ENCODE measurements around the gene SLC25A1. TPM values are rescaled to one million over a fixed set of nuclear protein-coding genes. Genes with fewer than 3 reads are reported as not detected.

SLC25A1 gene
- total RNA-seq: 182 and 189 TPM in 2 replicates

GRCh38 chr22:19178657-19179496 lies at the start of gene SLC25A1:
TSS of gene SLC25A1 (minus strand) at chr22:19178736. CDS start at chr22:19178673, 63 bp downstream.

GRCh38 chr22:19149991-19150390 lies 28.5 kb downstream of the SLC25A1 start, which contains the start of gene GSC2:
TSS of gene GSC2 (minus strand) at chr22:19150292. CDS start at chr22:19150283, 9 bp downstream.

GRCh38 chr22:19130959-19131684 lies 47.4 kb downstream of the SLC25A1 start, which contains the start of gene TSSK2:
TSS of gene TSSK2 (plus strand) at chr22:19131308. CDS start at chr22:19131400, 92 bp downstream.

Other genes with a start within 250 kb of the SLC25A1 start
- 0.62 and 0.72 TPM in 2 replicates for gene PRODH, start 242.4 kb downstream of the SLC25A1 start, total RNA-seq
- gene DGCR2, start 56.3 kb downstream of the SLC25A1 start, total RNA-seq: 34.9 and 44.1 TPM in 2 replicates
- not detected in 2 replicates for gene TSSK2, start 47.4 kb downstream of the SLC25A1 start, total RNA-seq
- gene ESS2, start 34.1 kb downstream of the SLC25A1 start, total RNA-seq: 19.8 and 23.9 TPM in 2 replicates
- gene GSC2, start 28.4 kb downstream of the SLC25A1 start, total RNA-seq: not detected in 2 replicates
- 10.4 and 19.3 TPM in 2 replicates for gene CLTCL1, start 113.0 kb upstream of the SLC25A1 start, total RNA-seq

Measured in hair follicular keratinocyte (primary cell).